HG03280 (cell line): ENCODE measurements around the gene ATP13A1.
A peak's percentile ranks its signal among the peaks of the same experiment; 100 is the strongest.
"Not testable (repeated sequence)": the region's sequence is repeated elsewhere in the genome, so short reads cannot be mapped to it uniquely, and the experiment has no call there.

ENCODE experiments used
- ATAC-seq: cut with Tn5 transposase; IDR thresholded peaks from one replicate; pipeline ENCODE4 v1.9.1; 2021; ENCODE audit warnings: mild to moderate bottlenecking, moderate library complexity; ENCODE audit not compliant: unreplicated experiment

Gene ATP13A1

GRCh38 chr19:19624032-19624570 lies 39.4 kb downstream of the ATP13A1 start:
- ATAC-seq = no peak

GRCh38 chr19:19623383-19623782 lies 40.1 kb downstream of the ATP13A1 start:
- no peak for ATAC-seq

- no peak for ATAC-seq
These were observed 43.6 kb downstream of the ATP13A1 start for GRCh38 chr19:19619849-19620210.

GRCh38 chr19:19619181-19619848 lies 44.2 kb downstream of the ATP13A1 start:
- ATAC-seq = no peak

GRCh38 chr19:19618219-19619051 lies 45.0 kb downstream of the ATP13A1 start, which contains the start of gene PBX4:
Gene PBX4 (minus strand): TSS chr19:19618687. CDS start chr19:19618629, 58 bp downstream.
- ATAC-seq = peak; percentile 95

GRCh38 chr19:19615086-19615485 lies 48.4 kb downstream of the ATP13A1 start:
- ATAC-seq = no peak

- no peak for ATAC-seq
These were observed 50.0 kb downstream of the ATP13A1 start for GRCh38 chr19:19613506-19613905.

GRCh38 chr19:19610376-19611202 lies 52.9 kb downstream of the ATP13A1 start:
- no peak for ATAC-seq

GRCh38 chr19:19606686-19607085 lies 56.8 kb downstream of the ATP13A1 start:
- ATAC-seq = not testable (repeated sequence)

- ATAC-seq = no peak
These were observed 57.5 kb downstream of the ATP13A1 start for GRCh38 chr19:19606021-19606420.

- no peak for ATAC-seq
These were observed 60.7 kb downstream of the ATP13A1 start for GRCh38 chr19:19602713-19603324.

GRCh38 chr19:19602136-19602712 lies 61.3 kb downstream of the ATP13A1 start:
- no peak for ATAC-seq

- ATAC-seq = no peak
These were observed 62.6 kb downstream of the ATP13A1 start for GRCh38 chr19:19600793-19601330.

- ATAC-seq = not testable (repeated sequence)
These were observed 64.6 kb downstream of the ATP13A1 start for GRCh38 chr19:19598728-19599451.

GRCh38 chr19:19597809-19598306 lies 65.6 kb downstream of the ATP13A1 start:
- peak; percentile 53 for ATAC-seq
